Neuronal stem cell (in vitro differentiated cells): Measurements from ENCODE around the gene RDH12.
"Not testable (repeated sequence)": the region's sequence is repeated elsewhere in the genome, so short reads cannot be mapped to it uniquely, and the experiment has no call there.

Experiments
- DNase-seq: peaks from one replicate; pipeline ENCODE4 v3.0.0-alpha.2; 2013; ENCODE audit warnings: low spot score
- H2AFZ ChIP-seq: one replicate; pipeline ENCODE4 v1.6.1; 2013; ENCODE audit warnings: mild to moderate bottlenecking, low read length, inconsistent platforms
- H2AK5ac ChIP-seq: 2 replicates; pipeline ENCODE4 v1.6.1; 2013; ENCODE audit warnings: low read depth, mild to moderate bottlenecking, inconsistent platforms, low read length, moderate library complexity, mixed read lengths
- H2BK120ac ChIP-seq: 2 replicates; pipeline ENCODE4 v1.6.1; 2013; ENCODE audit warnings: low read depth, mild to moderate bottlenecking, inconsistent platforms, low read length, moderate library complexity, mixed read lengths
- H2BK12ac ChIP-seq: one replicate; pipeline ENCODE4 v1.6.1; 2013; ENCODE audit warnings: low read length, inconsistent platforms
- H2BK15ac ChIP-seq: 2 replicates; pipeline ENCODE4 v1.6.1; 2013; ENCODE audit warnings: mild to moderate bottlenecking, low read length, inconsistent platforms, mixed read lengths
- H2BK5ac ChIP-seq: one replicate; pipeline ENCODE4 v1.6.1; 2013; ENCODE audit warnings: inconsistent platforms, mild to moderate bottlenecking, low read length, moderate library complexity
- H3K14ac ChIP-seq: one replicate; pipeline ENCODE4 v1.6.1; 2013; ENCODE audit warnings: low read length, inconsistent platforms
- H3K18ac ChIP-seq: 2 replicates; pipeline ENCODE4 v1.6.1; 2013; ENCODE audit warnings: low read length, inconsistent platforms
- H3K23ac ChIP-seq: 2 replicates; pipeline ENCODE4 v1.6.1; 2013; ENCODE audit warnings: low read depth, mild to moderate bottlenecking, mixed read lengths, low read length, inconsistent platforms; ENCODE audit not compliant: poor library complexity
- H3K27ac ChIP-seq: replicated peaks from 3 replicates; pipeline ENCODE4 v1.5.1; 2013; ENCODE audit warnings: low read length, inconsistent platforms
- H3K27me3 ChIP-seq, 3 experiments: 2 replicates each; pipeline ENCODE4 v1.6.1; 2013; ENCODE audit warnings: low read length in 3 of 3, mild to moderate bottlenecking in 2 of 3, inconsistent platforms in 1 of 3, low read depth in 1 of 3, mixed read lengths in 1 of 3, moderate library complexity in 1 of 3; ENCODE audit not compliant: control insufficient read depth in 3 of 3, insufficient read depth in 3 of 3
- H3K36me3 ChIP-seq, 2 donors: replicated peaks in 1 of 2; 2 replicates each; pipeline ENCODE4 v1.6.1; 2013; ENCODE audit warnings: low read length in 2 of 2; ENCODE audit not compliant: control insufficient read depth in 2 of 2, insufficient read depth in 2 of 2
- H3K4ac ChIP-seq: 2 replicates; pipeline ENCODE4 v1.6.1; 2013; ENCODE audit warnings: inconsistent platforms, mild to moderate bottlenecking, low read length, moderate library complexity
- H3K4me1 ChIP-seq, 2 donors: 1 replicate in 1 of 2; 2 replicates in 1 of 2; pipeline ENCODE4 v1.6.1; 2013; ENCODE audit warnings: low read length in 2 of 2, low read depth in 1 of 2; ENCODE audit not compliant: control insufficient read depth in 2 of 2, insufficient read depth in 1 of 2
- H3K4me2 ChIP-seq: one replicate; pipeline ENCODE4 v1.6.1; 2013; ENCODE audit warnings: mild to moderate bottlenecking, low read length, inconsistent platforms; ENCODE audit not compliant: insufficient read depth, poor library complexity, severe bottlenecking
- H3K4me3 ChIP-seq, 2 donors: 2 replicates each; pipeline ENCODE4 v1.5.1; 2013; ENCODE audit warnings: low read length in 2 of 2, mild to moderate bottlenecking in 2 of 2, inconsistent platforms in 1 of 2, moderate library complexity in 1 of 2
- H3K79me1 ChIP-seq: one replicate; pipeline ENCODE4 v1.6.1; 2013; ENCODE audit warnings: low read depth, mild to moderate bottlenecking, inconsistent platforms, low read length, moderate library complexity
- H3K9ac ChIP-seq: one replicate; pipeline ENCODE4 v1.6.1; 2013; ENCODE audit warnings: mild to moderate bottlenecking, low read depth, low read length, inconsistent platforms; ENCODE audit not compliant: poor library complexity
- H3K9me3 ChIP-seq, 2 donors: replicated peaks in 1 of 2; 2 replicates each; pipeline versions ENCODE3 to v1.6.1; 2013; ENCODE audit warnings: low read length in 2 of 2, mild to moderate bottlenecking in 2 of 2, inconsistent platforms in 1 of 2, low read depth in 1 of 2, mixed read lengths in 1 of 2, moderate library complexity in 1 of 2; ENCODE audit not compliant: control insufficient read depth in 2 of 2, insufficient read depth in 1 of 2
- H4K8ac ChIP-seq: one replicate; pipeline ENCODE4 v1.6.1; 2013; ENCODE audit warnings: low read depth, mild to moderate bottlenecking, inconsistent platforms, low read length, moderate library complexity
- H4K91ac ChIP-seq: one replicate; pipeline ENCODE4 v1.6.1; 2013; ENCODE audit warnings: low read length, low read depth, mild to moderate bottlenecking, inconsistent platforms; ENCODE audit not compliant: poor library complexity
- WGBS, 2 donors: extraction: QIAGEN DNeasy Blood & Tissue Kit; methylation state at CpG; one replicate each; pipeline ENCODE4 v1.1.7; 2013; ENCODE audit warnings: missing lambda C conversion rate in 2 of 2, mixed read lengths in 1 of 2; ENCODE audit not compliant: insufficient read length in 2 of 2, insufficient replicate concordance in 1 of 2; ENCODE audit errors: extremely low coverage in 2 of 2; 5-methylcytosine and 5-hydroxymethylcytosine counted together

The RDH12 gene

GRCh38 chr14:67719385-67719784 is 17.7 kb downstream of the RDH12 start:
- not testable (repeated sequence) for H3K27ac ChIP-seq, H3K4ac ChIP-seq, H3K23ac ChIP-seq, H3K79me1 ChIP-seq, H2BK120ac ChIP-seq, H2BK15ac ChIP-seq, H3K14ac ChIP-seq, H2BK5ac ChIP-seq, H2AK5ac ChIP-seq, DNase-seq, H2AFZ ChIP-seq, H3K9ac ChIP-seq, H3K9me3 ChIP-seq, H3K27me3 ChIP-seq, H4K91ac ChIP-seq, H2BK12ac ChIP-seq, H3K4me3 ChIP-seq, H3K18ac ChIP-seq, H3K36me3 ChIP-seq, H4K8ac ChIP-seq, H3K4me2 ChIP-seq, H3K4me1 ChIP-seq
- WGBS, 2 donors, result no CpG with 5 or more reads among the region's 3 CpGs

GRCh38 chr14:67719866-67720265 is 18.2 kb downstream of the RDH12 start:
- no peak overlapping the region for H2BK120ac ChIP-seq
- H3K36me3 ChIP-seq, result no peaks in the 10 kb centered on the region
- no peak overlapping the region for H4K8ac ChIP-seq
- H3K4me3 ChIP-seq, result no peak overlapping the region
- no peak for DNase-seq
- no peak overlapping the region for H3K23ac ChIP-seq
- H3K27ac ChIP-seq, result no peak overlapping the region
- H3K4me1 ChIP-seq, result no peaks in the 10 kb centered on the region
- no CpG with 5 or more reads among the region's 2 CpGs for WGBS, 2 donors
- no peak overlapping the region for H2BK5ac ChIP-seq
- H3K14ac ChIP-seq, result no peak overlapping the region
- H3K27me3 ChIP-seq, result peaks cover 0 to 8% (median 0%) of the 10 kb centered on the region in 3 experiments
- H3K9ac ChIP-seq, result no peak overlapping the region
- H2BK12ac ChIP-seq, result no peak overlapping the region
- no peak overlapping the region for H3K4ac ChIP-seq
- H3K18ac ChIP-seq, result no peak overlapping the region
- H3K4me2 ChIP-seq, result no peak overlapping the region
- no peaks in the 10 kb centered on the region for H3K79me1 ChIP-seq
- H4K91ac ChIP-seq, result no peak overlapping the region
- no peak overlapping the region for H2AFZ ChIP-seq
- H2BK15ac ChIP-seq, result no peak overlapping the region
- no peak overlapping the region for H2AK5ac ChIP-seq
- no peaks in the 10 kb centered on the region for H3K9me3 ChIP-seq

GRCh38 chr14:67721875-67722274 is 20.2 kb downstream of the RDH12 start:
- Histone ChIP-seq H3K79me1 (no peaks in the 10 kb centered on the region), H3K23ac (no peak overlapping the region), H3K36me3 (no peaks in the 10 kb centered on the region), H2AFZ (no peak overlapping the region), H4K91ac (no peak overlapping the region), H3K14ac (no peak overlapping the region), H3K27ac (no peak overlapping the region), H2BK120ac (no peak overlapping the region), H2BK12ac (no peak overlapping the region), H3K4me1 (no peaks in the 10 kb centered on the region), H2AK5ac (no peak overlapping the region), H3K18ac (no peak overlapping the region), H3K9ac (no peak overlapping the region), H2BK15ac (no peak overlapping the region), H3K27me3 (peaks cover 0 to 19% (median 0%) of the 10 kb centered on the region in 3 experiments), H3K4me2 (no peak overlapping the region), H3K9me3 (peaks cover 0 to 4% of the 10 kb centered on the region in 2 donors), H4K8ac (no peak overlapping the region), H3K4me3 (no peak overlapping the region), H2BK5ac (no peak overlapping the region), H3K4ac (no peak overlapping the region)
- no CpG with 5 or more reads among the region's 5 CpGs for WGBS, 2 donors
- no peak for DNase-seq

GRCh38 chr14:67722293-67722692 is 20.6 kb downstream of the RDH12 start:
- H2AK5ac ChIP-seq, result no peak overlapping the region
- H2AFZ ChIP-seq, result peak overlapping the region; percentile 54
- H3K27ac ChIP-seq, result no peak overlapping the region
- H3K9ac ChIP-seq, result no peak overlapping the region
- H4K8ac ChIP-seq, result no peak overlapping the region
- H3K4me2 ChIP-seq, result no peak overlapping the region
- H3K4ac ChIP-seq, result no peak overlapping the region
- no CpG with 5 or more reads among the region's 3 CpGs for WGBS, 2 donors
- H3K9me3 ChIP-seq, result peaks cover 0 to 4% of the 10 kb centered on the region in 2 donors
- no peak overlapping the region for H3K18ac ChIP-seq
- H2BK12ac ChIP-seq, result no peak overlapping the region
- no peak for DNase-seq
- no peak overlapping the region for H2BK5ac ChIP-seq
- no peak overlapping the region for H3K4me3 ChIP-seq
- no peak overlapping the region for H3K14ac ChIP-seq
- no peak overlapping the region for H2BK15ac ChIP-seq
- H3K23ac ChIP-seq, result no peak overlapping the region
- H4K91ac ChIP-seq, result no peak overlapping the region
- no peaks in the 10 kb centered on the region for H3K36me3 ChIP-seq
- no peaks in the 10 kb centered on the region for H3K79me1 ChIP-seq
- peaks cover 0 to 18% (median 0%) of the 10 kb centered on the region in 3 experiments for H3K27me3 ChIP-seq
- H3K4me1 ChIP-seq, result no peaks in the 10 kb centered on the region
- no peak overlapping the region for H2BK120ac ChIP-seq
